Keratinocyte (primary cell): ENCODE data around the gene KMT2E. TPM values are rescaled to one million over a fixed set of nuclear protein-coding genes. Genes with fewer than 3 reads are reported as not detected.

Experiments
- DNase-seq: peaks from one replicate; pipeline ENCODE4 v3.0.0-alpha.2; 2011; ENCODE audit warnings: low read depth, missing footprints, low spot score
- FAIRE-seq: peaks from 2 replicates; lab custom pipeline; 2011; peaks lifted over from hg19 to GRCh38; lab: Jason Lieb, UNC
- H2AFZ ChIP-seq: 2 replicates; pipeline ENCODE4 v1.6.0; 2012; ENCODE audit warnings: low read length, control low read depth, inconsistent platforms; ENCODE audit not compliant: control insufficient read depth
- H3K27ac ChIP-seq: 2 replicates; pipeline ENCODE4 v1.5.1; 2011; ENCODE audit warnings: low read length; ENCODE audit not compliant: control insufficient read depth, insufficient read depth
- H3K27me3 ChIP-seq: 3 replicates; pipeline ENCODE4 v1.6.0; 2011; ENCODE audit warnings: low read length; ENCODE audit not compliant: control insufficient read depth, insufficient read depth; ENCODE audit errors: extremely low read depth
- H3K36me3 ChIP-seq, 2 experiments: 2 replicates in 1 of 2; 3 replicates in 1 of 2; pipeline ENCODE4 v1.5.1; 2011; ENCODE audit warnings: low read length in 2 of 2, mild to moderate bottlenecking in 1 of 2; ENCODE audit not compliant: control insufficient read depth in 2 of 2, insufficient read depth in 2 of 2; ENCODE audit errors: extremely low read depth in 1 of 2
- H3K4me1 ChIP-seq: 3 replicates; pipeline ENCODE4 v1.5.1; 2011; ENCODE audit warnings: low read length; ENCODE audit not compliant: control insufficient read depth, insufficient read depth; ENCODE audit errors: extremely low read depth
- H3K4me2 ChIP-seq: 3 replicates; pipeline ENCODE4 v1.6.0; 2011; ENCODE audit warnings: low read depth, low read length; ENCODE audit not compliant: control insufficient read depth, insufficient read depth; ENCODE audit errors: extremely low read depth
- H3K4me3 ChIP-seq, 3 experiments: fragments of 200-600 bp in 1 of 3; sonication (generic) in 1 of 3; 2 replicates in 2 of 3; 3 replicates in 1 of 3; pipeline ENCODE4 v1.5.1; 2011 to 2016; ENCODE audit warnings: low read length in 3 of 3, mild to moderate bottlenecking in 3 of 3, control low read depth in 2 of 3, inconsistent platforms in 1 of 3, low read depth in 1 of 3, mixed read lengths in 1 of 3, mixed run types in 1 of 3, moderate library complexity in 1 of 3; ENCODE audit not compliant: control insufficient read depth in 2 of 3, insufficient read depth in 2 of 3; ENCODE audit errors: extremely low read depth in 1 of 3
- H3K79me2 ChIP-seq: 2 replicates; pipeline ENCODE4 v1.6.0; 2012; ENCODE audit warnings: low read length; ENCODE audit not compliant: control insufficient read depth, insufficient read depth
- H3K9ac ChIP-seq: 3 replicates; pipeline ENCODE4 v1.6.0; 2011; ENCODE audit warnings: low read length; ENCODE audit not compliant: control insufficient read depth, insufficient read depth; ENCODE audit errors: extremely low read depth
- H3K9me1 ChIP-seq: 3 replicates; pipeline ENCODE4 v1.6.0; 2011; ENCODE audit warnings: low read length; ENCODE audit not compliant: control insufficient read depth, insufficient read depth; ENCODE audit errors: extremely low read depth
- H3K9me3 ChIP-seq: 2 replicates; pipeline ENCODE4 v1.5.1; 2012; ENCODE audit warnings: low read depth, low read length; ENCODE audit not compliant: control insufficient read depth
- H4K20me1 ChIP-seq: 3 replicates; pipeline ENCODE4 v1.6.0; 2011; ENCODE audit warnings: low read length; ENCODE audit not compliant: control insufficient read depth, insufficient read depth; ENCODE audit errors: extremely low read depth
- EZH2 ChIP-seq: IDR thresholded peaks from one replicate; pipeline ENCODE4 v1.6.1; 2012; ENCODE audit warnings: inconsistent platforms, mild to moderate bottlenecking, low read length, moderate library complexity
- dilution Hi-C: fragments of 300-500 bp; cut with MboI; formaldehyde crosslinking; loops from one replicate; pipeline ENCODE4 v1.7.0; 2020; ENCODE audit warnings: low sequenced_read_pairs; ENCODE audit not compliant: extremely low pct_ligation_motif_present
- polyA plus RNA-seq, 5 experiments: library from polyadenylated mRNA; depleted of rRNA in 3 of 5; stranded (reverse) in 3 of 5; stranded (forward) in 1 of 5; unstranded in 1 of 5; fragments of >200 nt; gene quantifications; 1 replicate in 1 of 5; 2 replicates in 3 of 5; 3 replicates in 1 of 5; pipeline versions ENCODE4 v1.2.1 to v1.2.3, GENCODE V29; 2011 to 2012; ENCODE audit warnings: missing spikeins in 2 of 5, low read depth in 1 of 5, low replicate concordance in 1 of 5
- TF ChIP-seq, protein P1 (sequence below), 3 experiments: IDR thresholded peaks in 1 of 3; conservative IDR thresholded peaks in 1 of 3; optimal IDR thresholded peaks in 1 of 3; 2 replicates in 2 of 3; 3 replicates in 1 of 3; pipeline versions ENCODE3 to v1.5.1; 2011; ENCODE audit warnings: low read length in 3 of 3, mild to moderate bottlenecking in 3 of 3, moderate library complexity in 2 of 3, control low read depth in 1 of 3, inconsistent platforms in 1 of 3; ENCODE audit not compliant: insufficient read depth in 2 of 3; ENCODE audit errors: extremely low read depth in 1 of 3

The KMT2E gene
- polyA plus RNA-seq, 1 donor (not counting 4 experiments of a cell fraction or from before 2014, with no cell fraction given): 12.9 TPM

DNA sequence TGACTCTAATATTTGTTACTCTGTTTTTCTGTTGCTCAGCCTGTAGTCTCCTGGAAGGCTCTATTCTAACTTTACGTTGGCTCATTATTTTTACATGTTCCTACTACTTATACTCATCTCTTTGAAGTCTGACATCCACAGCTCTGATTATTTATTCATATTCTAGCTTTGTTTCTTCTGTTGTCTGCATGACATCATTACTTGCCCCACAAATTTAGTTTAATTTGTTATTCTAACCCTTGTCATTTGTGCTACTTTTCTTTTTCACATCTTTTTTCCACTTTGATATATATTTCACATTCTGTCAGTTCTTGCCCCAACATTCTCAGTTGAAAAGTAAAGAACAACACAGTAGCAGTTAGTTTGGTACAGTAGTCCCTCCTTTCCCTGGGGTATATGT lies 51.1 kb downstream of the KMT2E start:
- H3K9me1 ChIP-seq: peaks cover 2% of the 10 kb centered on the region
- peaks cover 40% of the 10 kb centered on the region for H3K79me2 ChIP-seq
- H3K27me3 ChIP-seq: no peaks in the 10 kb centered on the region
- peaks cover under 1% of the 10 kb centered on the region for H4K20me1 ChIP-seq
- FAIRE-seq: no peak
- H3K4me3 ChIP-seq: no peak overlapping the region
- H2AFZ ChIP-seq: no peak overlapping the region
- H3K9me3 ChIP-seq: no peaks in the 10 kb centered on the region
- H3K36me3 ChIP-seq: peaks cover 3 to 24% of the 10 kb centered on the region in 2 experiments
- no peak overlapping the region for H3K4me2 ChIP-seq
- no peak for DNase-seq
- TF ChIP-seq, protein P1, sequence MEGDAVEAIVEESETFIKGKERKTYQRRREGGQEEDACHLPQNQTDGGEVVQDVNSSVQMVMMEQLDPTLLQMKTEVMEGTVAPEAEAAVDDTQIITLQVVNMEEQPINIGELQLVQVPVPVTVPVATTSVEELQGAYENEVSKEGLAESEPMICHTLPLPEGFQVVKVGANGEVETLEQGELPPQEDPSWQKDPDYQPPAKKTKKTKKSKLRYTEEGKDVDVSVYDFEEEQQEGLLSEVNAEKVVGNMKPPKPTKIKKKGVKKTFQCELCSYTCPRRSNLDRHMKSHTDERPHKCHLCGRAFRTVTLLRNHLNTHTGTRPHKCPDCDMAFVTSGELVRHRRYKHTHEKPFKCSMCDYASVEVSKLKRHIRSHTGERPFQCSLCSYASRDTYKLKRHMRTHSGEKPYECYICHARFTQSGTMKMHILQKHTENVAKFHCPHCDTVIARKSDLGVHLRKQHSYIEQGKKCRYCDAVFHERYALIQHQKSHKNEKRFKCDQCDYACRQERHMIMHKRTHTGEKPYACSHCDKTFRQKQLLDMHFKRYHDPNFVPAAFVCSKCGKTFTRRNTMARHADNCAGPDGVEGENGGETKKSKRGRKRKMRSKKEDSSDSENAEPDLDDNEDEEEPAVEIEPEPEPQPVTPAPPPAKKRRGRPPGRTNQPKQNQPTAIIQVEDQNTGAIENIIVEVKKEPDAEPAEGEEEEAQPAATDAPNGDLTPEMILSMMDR (optimal IDR thresholded peaks at IDR 0.05 in 1 of 3, IDR thresholded peaks at IDR 0.05 in 1 of 3, conservative IDR thresholded peaks at IDR 0.05 in 1 of 3; ENCODE audit: extremely low read depth in 1 of 3, insufficient read depth in 2 of 3, low read length in 3 of 3): no peak
- no peak for TF ChIP-seq EZH2
- H3K4me1 ChIP-seq: peaks cover 2% of the 10 kb centered on the region
- H3K9ac ChIP-seq: no peak overlapping the region
- dilution Hi-C loops: no loop called here
- H3K27ac ChIP-seq: no peak overlapping the region

DNA sequence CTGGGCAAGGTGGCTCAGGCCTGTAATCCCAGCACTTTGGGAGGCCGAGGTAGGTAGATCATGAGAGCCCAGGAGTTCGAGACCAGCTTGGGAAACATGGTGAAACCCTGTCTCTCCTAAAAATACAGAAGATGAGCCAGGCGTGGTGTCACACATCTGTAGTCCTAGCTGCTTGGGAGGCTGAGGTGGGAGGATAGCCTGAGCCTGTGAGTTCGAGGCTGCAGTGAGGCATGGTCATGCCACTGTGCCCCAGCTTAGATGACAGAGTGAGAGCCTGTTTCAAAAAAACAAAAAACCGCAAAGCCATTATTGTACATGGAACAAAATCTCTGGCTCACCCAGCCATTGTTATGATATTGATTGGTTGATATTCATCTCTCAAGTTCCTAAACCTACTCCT lies 53.7 kb downstream of the KMT2E start:
- dilution Hi-C loops: no loop called here
- H2AFZ ChIP-seq: no peak overlapping the region
- H3K27ac ChIP-seq: no peak overlapping the region
- H3K9ac ChIP-seq: no peak overlapping the region
- no peak for TF ChIP-seq EZH2
- H3K79me2 ChIP-seq: peaks cover 23% of the 10 kb centered on the region
- H3K9me1 ChIP-seq: no peaks in the 10 kb centered on the region
- H3K4me1 ChIP-seq: peaks cover 9% of the 10 kb centered on the region
- FAIRE-seq (no peak), DNase-seq (no peak)
- peaks cover 3 to 27% of the 10 kb centered on the region in 2 experiments for H3K36me3 ChIP-seq
- H3K27me3 ChIP-seq: no peaks in the 10 kb centered on the region
- H4K20me1 ChIP-seq: no peaks in the 10 kb centered on the region
- H3K9me3 ChIP-seq: no peaks in the 10 kb centered on the region
- H3K4me3 ChIP-seq: no peak overlapping the region
- no peak overlapping the region for H3K4me2 ChIP-seq

DNA sequence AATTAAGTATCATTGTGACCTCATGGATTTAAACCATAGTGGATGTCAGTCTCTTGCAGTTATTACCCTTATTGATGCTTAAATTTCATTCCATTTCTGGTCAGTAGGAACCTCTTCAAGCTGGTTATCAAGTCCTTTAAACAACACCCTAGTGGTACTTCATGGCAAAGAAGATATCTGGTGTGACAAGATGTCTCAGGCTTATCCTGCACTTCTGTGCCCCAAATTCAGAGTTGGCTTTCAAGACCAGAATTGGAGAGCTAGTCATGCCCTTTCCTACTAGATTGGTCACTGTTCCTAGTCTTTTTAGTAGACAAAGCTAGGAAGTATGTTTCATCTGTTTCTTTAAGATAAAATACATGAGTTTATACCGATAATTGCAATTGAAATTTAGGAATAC lies 54.9 kb downstream of the KMT2E start:
- no peaks in the 10 kb centered on the region for H3K27me3 ChIP-seq
- H3K9ac ChIP-seq: no peak overlapping the region
- no peak overlapping the region for H2AFZ ChIP-seq
- DNase-seq: no peak
- no peaks in the 10 kb centered on the region for H4K20me1 ChIP-seq
- dilution Hi-C loops: no loop called here
- peaks cover 14% of the 10 kb centered on the region for H3K79me2 ChIP-seq
- peaks cover 4 to 22% of the 10 kb centered on the region in 2 experiments for H3K36me3 ChIP-seq
- peaks cover 9% of the 10 kb centered on the region for H3K4me1 ChIP-seq
- no peaks in the 10 kb centered on the region for H3K9me1 ChIP-seq
- TF ChIP-seq, protein P1 (optimal IDR thresholded peaks at IDR 0.05 in 1 of 3, IDR thresholded peaks at IDR 0.05 in 1 of 3, conservative IDR thresholded peaks at IDR 0.05 in 1 of 3; ENCODE audit: extremely low read depth in 1 of 3, insufficient read depth in 2 of 3, low read length in 3 of 3): no peak
- no peak for TF ChIP-seq EZH2
- FAIRE-seq: no peak
- no peak overlapping the region for H3K4me3 ChIP-seq
- H3K9me3 ChIP-seq: no peaks in the 10 kb centered on the region
- no peak overlapping the region for H3K4me2 ChIP-seq
- H3K27ac ChIP-seq: no peak overlapping the region
